GM12875 (cell line): Measurements from ENCODE around the gene ADD1.

Experiments
- H3K4me3 ChIP-seq: one replicate; pipeline ENCODE4 v1.5.1; 2011; ENCODE audit warnings: low read depth, low read length, control low read depth
- TF ChIP-seq, protein P1 (sequence below): IDR thresholded peaks from 2 replicates; pipeline ENCODE4 v1.5.1; 2011; ENCODE audit warnings: low read depth, mild to moderate bottlenecking, control low read depth, inconsistent platforms, low read length, moderate library complexity, borderline replicate concordance; ENCODE audit not compliant: insufficient read depth

ADD1 gene

GRCh38 chr4:2802618-2803531 is 40.8 kb upstream of the ADD1 start:
- H3K4me3 ChIP-seq = no peak overlapping the region
- TF ChIP-seq, protein P1, sequence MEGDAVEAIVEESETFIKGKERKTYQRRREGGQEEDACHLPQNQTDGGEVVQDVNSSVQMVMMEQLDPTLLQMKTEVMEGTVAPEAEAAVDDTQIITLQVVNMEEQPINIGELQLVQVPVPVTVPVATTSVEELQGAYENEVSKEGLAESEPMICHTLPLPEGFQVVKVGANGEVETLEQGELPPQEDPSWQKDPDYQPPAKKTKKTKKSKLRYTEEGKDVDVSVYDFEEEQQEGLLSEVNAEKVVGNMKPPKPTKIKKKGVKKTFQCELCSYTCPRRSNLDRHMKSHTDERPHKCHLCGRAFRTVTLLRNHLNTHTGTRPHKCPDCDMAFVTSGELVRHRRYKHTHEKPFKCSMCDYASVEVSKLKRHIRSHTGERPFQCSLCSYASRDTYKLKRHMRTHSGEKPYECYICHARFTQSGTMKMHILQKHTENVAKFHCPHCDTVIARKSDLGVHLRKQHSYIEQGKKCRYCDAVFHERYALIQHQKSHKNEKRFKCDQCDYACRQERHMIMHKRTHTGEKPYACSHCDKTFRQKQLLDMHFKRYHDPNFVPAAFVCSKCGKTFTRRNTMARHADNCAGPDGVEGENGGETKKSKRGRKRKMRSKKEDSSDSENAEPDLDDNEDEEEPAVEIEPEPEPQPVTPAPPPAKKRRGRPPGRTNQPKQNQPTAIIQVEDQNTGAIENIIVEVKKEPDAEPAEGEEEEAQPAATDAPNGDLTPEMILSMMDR = no peak

DNA sequence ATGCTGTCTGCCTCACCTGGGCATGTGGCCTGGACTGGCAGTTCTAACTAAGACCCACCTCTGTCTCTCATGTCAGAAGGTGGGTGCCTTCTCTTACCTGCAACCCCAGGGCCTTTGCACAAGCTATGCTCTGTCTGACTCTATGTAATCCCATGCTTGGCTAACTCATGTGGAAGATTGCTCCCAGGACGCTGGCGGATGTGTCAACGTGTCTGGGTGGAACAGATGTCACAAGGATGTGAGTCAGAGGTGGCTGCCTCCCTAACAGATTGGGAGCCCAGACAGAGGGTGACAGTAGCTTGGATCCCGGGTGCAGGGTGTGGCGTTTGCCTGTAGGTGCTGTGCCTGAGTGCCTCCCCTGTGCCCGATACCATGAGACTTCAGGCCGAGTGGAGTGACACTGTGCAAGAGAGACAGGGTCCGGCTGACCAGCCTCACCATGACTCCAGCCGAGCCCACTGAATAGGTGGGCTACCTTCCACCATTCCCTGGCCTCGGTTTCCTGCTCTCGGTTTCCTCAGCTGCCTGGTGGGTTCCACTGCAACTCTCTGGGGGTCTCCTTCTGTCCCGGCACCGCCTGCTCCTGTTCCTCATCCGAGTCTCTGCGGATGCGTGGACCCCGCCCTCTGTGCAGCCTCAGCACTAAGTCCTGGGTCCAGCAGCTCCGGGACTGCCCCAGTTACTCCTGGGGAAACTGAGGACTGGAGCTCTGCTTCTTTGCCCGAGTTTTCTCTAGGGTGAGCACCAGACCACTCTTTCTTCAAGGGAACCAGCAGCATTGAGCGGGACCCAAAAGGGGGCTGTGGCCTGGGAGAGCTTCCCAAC is 39.8 kb upstream of the ADD1 start:
- TF ChIP-seq, protein P1 = no peak
- no peak overlapping the region for H3K4me3 ChIP-seq

DNA sequence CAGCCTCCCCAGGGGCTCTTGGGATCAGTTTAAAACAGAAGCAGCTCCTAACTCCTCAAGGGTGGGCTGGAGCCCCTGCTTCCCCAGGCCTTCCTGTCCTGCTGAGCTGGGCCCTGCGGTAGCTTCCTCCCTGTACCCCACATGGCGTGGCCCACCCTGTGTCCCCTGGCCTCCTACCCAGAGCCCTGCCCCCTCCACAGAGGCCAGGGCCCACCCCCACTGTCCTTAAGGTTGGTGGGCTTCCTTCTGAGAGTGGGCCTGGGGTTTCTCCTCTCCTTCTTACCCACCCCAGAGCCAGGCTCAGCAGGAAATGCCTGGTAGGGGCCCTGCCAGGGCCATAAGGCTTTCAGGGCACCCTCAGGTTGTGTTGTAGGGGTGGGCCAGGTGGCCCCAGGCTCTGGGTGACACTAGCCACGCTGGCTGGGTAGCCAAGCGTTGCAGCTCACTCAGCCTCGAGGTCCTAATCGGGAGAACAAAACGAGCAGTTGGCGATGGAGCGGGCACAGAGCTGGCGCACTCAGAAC is 39.1 kb upstream of the ADD1 start:
- no peak overlapping the region for H3K4me3 ChIP-seq
- TF ChIP-seq, protein P1 = no peak

DNA sequence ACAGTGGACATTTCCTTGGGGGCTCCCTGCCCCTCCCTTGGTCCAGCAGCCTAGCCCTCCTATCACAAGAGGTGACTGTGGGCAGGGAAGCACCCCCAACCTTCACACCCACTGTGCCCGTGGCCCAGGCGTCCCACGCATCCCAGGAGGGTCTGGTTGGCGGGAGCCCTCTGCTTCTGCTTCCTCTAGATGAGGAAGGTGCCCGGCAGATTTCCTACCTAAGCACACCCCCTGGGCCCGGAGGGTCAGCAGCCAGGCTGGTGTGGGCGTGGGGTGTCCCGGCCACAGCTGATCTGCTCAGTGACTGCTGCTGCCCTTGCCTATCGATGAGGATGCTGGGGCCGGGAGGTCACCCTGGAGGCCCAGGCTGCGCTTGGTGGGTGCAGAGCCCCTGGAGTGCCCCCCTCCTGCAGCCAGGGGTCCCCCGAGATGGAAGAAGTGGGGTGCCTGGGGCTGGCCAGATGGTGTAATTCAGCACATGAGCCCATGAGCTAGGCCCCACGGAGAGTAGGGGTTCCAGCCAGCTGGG is 38.6 kb upstream of the ADD1 start:
- TF ChIP-seq, protein P1 = no peak
- H3K4me3 ChIP-seq = no peak overlapping the region

- TF ChIP-seq, protein P1 = no peak
- H3K4me3 ChIP-seq = no peak overlapping the region
Observed at GRCh38 chr4:2805712-2806389, 37.8 kb upstream of the ADD1 start.

DNA sequence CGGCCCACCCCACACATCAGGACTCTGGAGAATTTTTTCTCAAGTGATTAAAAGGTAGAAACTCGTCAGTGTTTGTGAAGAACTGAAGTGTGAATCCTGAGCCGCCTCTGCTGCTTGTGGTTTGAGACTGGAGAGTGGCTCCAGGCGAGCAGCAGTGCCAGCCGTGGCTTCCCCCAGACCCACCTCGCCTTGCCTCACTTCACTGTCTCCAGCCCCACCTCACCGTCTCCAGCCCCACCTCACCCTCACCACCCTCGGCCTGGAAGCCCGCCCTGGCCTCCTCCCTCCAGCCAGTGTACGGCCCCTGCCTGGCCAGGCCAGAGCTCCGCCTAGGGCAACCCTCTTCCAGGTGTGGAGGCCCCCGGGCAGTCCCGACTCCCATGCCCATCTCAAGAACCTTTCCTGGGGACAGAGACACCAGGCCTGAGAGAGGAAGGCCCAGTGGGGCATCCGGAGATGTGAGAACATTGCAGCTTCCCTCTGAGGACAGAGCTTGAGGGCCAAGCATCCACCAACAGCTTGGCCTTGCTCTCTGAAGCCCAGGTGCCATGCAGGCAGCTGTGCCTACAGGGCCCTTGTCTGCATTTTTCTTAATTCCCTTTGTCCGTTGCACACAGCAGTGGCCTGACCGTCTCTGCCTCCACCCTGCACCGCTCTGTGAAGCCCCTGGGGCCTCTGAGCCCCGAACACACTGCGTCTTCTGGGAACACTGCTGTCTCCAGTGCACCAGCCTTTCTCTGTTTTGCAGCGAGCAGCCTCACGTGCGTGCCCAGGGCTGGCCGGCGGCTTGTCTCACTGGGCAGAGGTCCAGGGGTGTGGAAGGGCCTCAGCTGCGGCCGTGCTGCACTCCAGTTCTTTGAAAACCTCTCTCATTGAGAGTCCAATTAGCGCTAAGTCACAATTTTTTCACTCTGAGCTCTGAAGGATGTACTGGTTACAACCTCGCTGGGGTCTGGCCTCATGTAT is 37.0 kb upstream of the ADD1 start:
- TF ChIP-seq, protein P1 = no peak
- H3K4me3 ChIP-seq = no peak overlapping the region
